ENCODE data around the gene UBALD1. TPM values are rescaled to one million over a fixed set of nuclear protein-coding genes. Genes with fewer than 3 reads are reported as not detected.
A peak's percentile ranks its signal among the peaks of the same experiment; 100 is the strongest.
"Not testable (repeated sequence)": the region's sequence is repeated elsewhere in the genome, so short reads cannot be mapped to it uniquely, and the experiment has no call there.

UBALD1 gene
- polyA plus RNA-seq, 2 of the 4 experiments (the other 2 are of a cell fraction), result 10.2 to 34.1 TPM

DNA sequence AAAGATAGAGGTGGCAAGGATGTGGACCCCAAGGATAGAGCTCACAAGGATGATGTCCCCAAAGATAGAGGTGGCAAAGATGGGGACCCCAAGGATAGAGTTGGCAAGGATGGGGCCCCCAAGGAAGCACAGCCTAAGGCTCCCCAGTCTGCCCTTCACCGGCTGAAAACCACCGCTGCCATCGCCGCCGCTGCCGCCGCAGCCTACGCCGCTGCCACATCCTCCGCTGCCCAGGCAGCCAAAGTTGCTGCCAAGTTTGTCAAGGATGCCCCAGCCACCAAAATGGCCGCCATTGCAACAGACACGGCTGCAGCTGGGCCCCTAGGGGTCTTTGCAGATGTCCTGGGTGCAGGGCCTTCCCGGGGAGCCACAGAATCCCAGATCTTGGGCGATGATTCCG is 38.7 kb downstream of the UBALD1 start:
- ATAC-seq (no peak), FAIRE-seq (no peak), DNase-seq (ENCODE audit: low read depth in 1 of 2, low spot score in 1 of 2) (no peak)
- Histone ChIP-seq H3K4me2 (no peak overlapping the region), H3K27ac (no peak overlapping the region), H3K4me1 (peaks cover 13% of the 10 kb centered on the region), H3K4me3 (no peak overlapping the region), H3K9me3 (no peaks in the 10 kb centered on the region)
- WGBS (ENCODE audit: missing lambda C conversion rate), result 87% methylated on average over 15 of the region's 15 CpGs
- TF ChIP-seq SREBF2 (IDR thresholded peaks at IDR 0.05), result no peak
- no peak for TF ChIP-seq KDM1A (IDR thresholded peaks at IDR 0.05; ENCODE audit: low read depth)
- no peak for TF ChIP-seq FOSL2 (IDR thresholded peaks at IDR 0.05)
- no peak for TF ChIP-seq FOSL2 (CRISPR knock-in tag; IDR thresholded peaks at IDR 0.05)
- no peak for TF ChIP-seq FOSB (CRISPR knock-in tag; IDR thresholded peaks at IDR 0.05)
- no peak for TF ChIP-seq TP53 (CRISPR knock-in tag; IDR thresholded peaks at IDR 0.05)
- no peak for TF ChIP-seq EHMT2 (IDR thresholded peaks at IDR 0.05; ENCODE audit: low read depth)
- TF ChIP-seq CBX8 (IDR thresholded peaks at IDR 0.05), result no peak
- TF ChIP-seq RNF2 (IDR thresholded peaks at IDR 0.05; ENCODE audit: borderline replicate concordance, low read depth), result no peak
- TF ChIP-seq, protein P1, sequence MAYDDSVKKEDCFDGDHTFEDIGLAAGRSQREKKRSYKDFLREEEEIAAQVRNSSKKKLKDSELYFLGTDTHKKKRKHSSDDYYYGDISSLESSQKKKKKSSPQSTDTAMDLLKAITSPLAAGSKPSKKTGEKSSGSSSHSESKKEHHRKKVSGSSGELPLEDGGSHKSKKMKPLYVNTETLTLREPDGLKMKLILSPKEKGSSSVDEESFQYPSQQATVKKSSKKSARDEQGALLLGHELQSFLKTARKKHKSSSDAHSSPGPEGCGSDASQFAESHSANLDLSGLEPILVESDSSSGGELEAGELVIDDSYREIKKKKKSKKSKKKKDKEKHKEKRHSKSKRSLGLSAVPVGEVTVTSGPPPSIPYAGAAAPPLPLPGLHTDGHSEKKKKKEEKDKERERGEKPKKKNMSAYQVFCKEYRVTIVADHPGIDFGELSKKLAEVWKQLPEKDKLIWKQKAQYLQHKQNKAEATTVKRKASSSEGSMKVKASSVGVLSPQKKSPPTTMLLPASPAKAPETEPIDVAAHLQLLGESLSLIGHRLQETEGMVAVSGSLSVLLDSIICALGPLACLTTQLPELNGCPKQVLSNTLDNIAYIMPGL (CRISPR knock-in tag; IDR thresholded peaks at IDR 0.05; ENCODE audit: borderline replicate concordance), result no peak
- POLR2A ChIA-PET, result no interaction called here
- CTCF ChIA-PET, result interaction anchor here (1.6 kb wide), 1 partner anchor 9 kb away, joined by 12 read pairs; no protein-coding TSS in a partner anchor

- CTCF ChIA-PET, result interaction anchor here (0.6 to 1.6 kb wide), 5 partner anchors 10 to 446 kb away, joined by 3 to 12 read pairs (median 4); no protein-coding TSS in a partner anchor
- no peak overlapping the region for H3K27ac ChIP-seq
- no peak for DNase-seq (ENCODE audit: low read depth in 1 of 2, low spot score in 1 of 2)
- POLR2A ChIA-PET, result no interaction called here
- peak; percentile 33 to 63; a peak in 3 of 6 replicates for ATAC-seq
- no peaks in the 10 kb centered on the region for H3K9me3 ChIP-seq
- no peak for FAIRE-seq
- no peak for TF ChIP-seq USF2 (IDR thresholded peaks at IDR 0.05)
- 0 out of 5 replicates have a peak, but pooled peaks of 1 of the 2 experiments have one; percentile 12 for TF ChIP-seq RAD21 (conservative IDR thresholded peaks at IDR 0.05 in 1 of 2, IDR thresholded peaks at IDR 0.05 in 1 of 2)
- WGBS (ENCODE audit: missing lambda C conversion rate), result 78% methylated on average over 6 of the region's 11 CpGs
- no peak overlapping the region for H3K4me2 ChIP-seq
- H3K4me3 ChIP-seq, result no peak overlapping the region
- H3K4me1 ChIP-seq, result peaks cover 6% of the 10 kb centered on the region
Measured at GRCh38 chr16:4574919-4575705, 39.6 kb downstream of the UBALD1 start.

DNA sequence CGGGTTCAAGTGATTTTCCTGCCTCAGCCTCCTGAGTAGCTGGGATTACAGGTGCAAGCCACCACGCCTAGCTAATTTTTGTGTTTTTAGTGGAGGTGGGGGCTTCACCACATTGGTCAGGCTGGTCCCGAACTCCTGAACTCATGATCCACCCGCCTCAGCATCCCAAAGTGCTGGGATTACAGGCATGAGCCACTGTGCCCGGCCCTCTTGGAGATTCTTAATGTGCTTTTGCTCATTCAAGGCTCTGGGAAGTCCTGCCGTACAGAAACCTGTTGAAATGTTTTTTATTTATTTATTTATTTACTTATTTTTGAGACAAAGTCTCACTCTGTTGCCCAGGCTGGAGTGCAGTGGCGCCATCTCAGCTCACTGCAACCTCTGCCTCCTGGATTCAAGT is 40.8 kb downstream of the UBALD1 start:
- ATAC-seq; H3K9me3 ChIP-seq; POLR2A ChIA-PET; FAIRE-seq; H3K4me2 ChIP-seq; DNase-seq (ENCODE audit: low read depth in 1 of 2, low spot score in 1 of 2); H3K4me3 ChIP-seq; H3K27ac ChIP-seq; H3K4me1 ChIP-seq: not testable (repeated sequence)
- CTCF ChIA-PET, result interaction anchor here (0.6 to 5.6 kb wide), 7 partner anchors 8 to 67 kb away, joined by 3 to 35 read pairs (median 5); no protein-coding TSS in a partner anchor
- 63% methylated on average over 7 of the region's 7 CpGs for WGBS (ENCODE audit: missing lambda C conversion rate)

- POLR2A ChIA-PET, result no interaction called here
- no peak for FAIRE-seq
- no peak for TF ChIP-seq CBX2 (IDR thresholded peaks at IDR 0.05; ENCODE audit: borderline replicate concordance, low read depth)
- TF ChIP-seq TP53 (CRISPR knock-in tag; IDR thresholded peaks at IDR 0.05), result no peak
- TF ChIP-seq, protein P2, sequence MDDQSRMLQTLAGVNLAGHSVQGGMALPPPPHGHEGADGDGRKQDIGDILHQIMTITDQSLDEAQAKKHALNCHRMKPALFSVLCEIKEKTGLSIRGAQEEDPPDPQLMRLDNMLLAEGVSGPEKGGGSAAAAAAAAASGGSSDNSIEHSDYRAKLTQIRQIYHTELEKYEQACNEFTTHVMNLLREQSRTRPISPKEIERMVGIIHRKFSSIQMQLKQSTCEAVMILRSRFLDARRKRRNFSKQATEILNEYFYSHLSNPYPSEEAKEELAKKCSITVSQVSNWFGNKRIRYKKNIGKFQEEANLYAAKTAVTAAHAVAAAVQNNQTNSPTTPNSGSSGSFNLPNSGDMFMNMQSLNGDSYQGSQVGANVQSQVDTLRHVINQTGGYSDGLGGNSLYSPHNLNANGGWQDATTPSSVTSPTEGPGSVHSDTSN (IDR thresholded peaks at IDR 0.05), result no peak
- no peak for TF ChIP-seq CHD2 (IDR thresholded peaks at IDR 0.05; ENCODE audit: low read length, partially characterized antibody)
- TF ChIP-seq, protein P1 (CRISPR knock-in tag; IDR thresholded peaks at IDR 0.05; ENCODE audit: borderline replicate concordance), result no peak
- TF ChIP-seq KDM1A (IDR thresholded peaks at IDR 0.05; ENCODE audit: low read depth), result no peak
- TF ChIP-seq FOSB (CRISPR knock-in tag; IDR thresholded peaks at IDR 0.05), result no peak
- no peak for TF ChIP-seq TFCP2L1 (CRISPR knock-in tag; IDR thresholded peaks at IDR 0.05)
- TF ChIP-seq HOXB5 (CRISPR knock-in tag; IDR thresholded peaks at IDR 0.05), result no peak
- TF ChIP-seq NR3C1 (IDR thresholded peaks at IDR 0.05), result no peak
- TF ChIP-seq RNF2 (IDR thresholded peaks at IDR 0.05; ENCODE audit: borderline replicate concordance, low read depth), result no peak
- TF ChIP-seq E2F6 (IDR thresholded peaks at IDR 0.05; ENCODE audit: borderline replicate concordance, low read depth), result no peak
- no peak for TF ChIP-seq ZC3H11A (IDR thresholded peaks at IDR 0.05)
- TF ChIP-seq FOXS1 (CRISPR knock-in tag; IDR thresholded peaks at IDR 0.05), result no peak
- TF ChIP-seq ESRRA (IDR thresholded peaks at IDR 0.05; ENCODE audit: borderline replicate concordance, low read length), result no peak
Measured at GRCh38 chr16:4572715-4573114, 42.0 kb downstream of the UBALD1 start.

More at GRCh38 chr16:4572715-4573114, 42.0 kb downstream of the UBALD1 start:
- Histone ChIP-seq H3K4me1 (no peaks in the 10 kb centered on the region), H3K4me3 (no peak overlapping the region), H3K4me2 (no peak overlapping the region), H3K27ac (no peak overlapping the region), H3K9me3 (no peaks in the 10 kb centered on the region)
- ATAC-seq (no peak), DNase-seq (ENCODE audit: low read depth in 1 of 2, low spot score in 1 of 2) (no peak)
- CTCF ChIA-PET, result interaction anchor here (0.9 to 5.6 kb wide), 5 partner anchors 13 to 66 kb away, joined by 3 to 35 read pairs (median 5); no protein-coding TSS in a partner anchor
- 66% methylated on average over 4 of the region's 4 CpGs for WGBS (ENCODE audit: missing lambda C conversion rate)
